Epidermal melanocyte (primary cell): Measurements from ENCODE around the gene HMGN5.

Source experiments
- DNase-seq: peaks from one replicate; pipeline ENCODE4 v3.0.0; 2011; ENCODE audit warnings: low spot score; ENCODE audit not compliant: insufficient read length

HMGN5 gene, protein sequence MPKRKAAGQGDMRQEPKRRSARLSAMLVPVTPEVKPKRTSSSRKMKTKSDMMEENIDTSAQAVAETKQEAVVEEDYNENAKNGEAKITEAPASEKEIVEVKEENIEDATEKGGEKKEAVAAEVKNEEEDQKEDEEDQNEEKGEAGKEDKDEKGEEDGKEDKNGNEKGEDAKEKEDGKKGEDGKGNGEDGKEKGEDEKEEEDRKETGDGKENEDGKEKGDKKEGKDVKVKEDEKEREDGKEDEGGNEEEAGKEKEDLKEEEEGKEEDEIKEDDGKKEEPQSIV

DNA sequence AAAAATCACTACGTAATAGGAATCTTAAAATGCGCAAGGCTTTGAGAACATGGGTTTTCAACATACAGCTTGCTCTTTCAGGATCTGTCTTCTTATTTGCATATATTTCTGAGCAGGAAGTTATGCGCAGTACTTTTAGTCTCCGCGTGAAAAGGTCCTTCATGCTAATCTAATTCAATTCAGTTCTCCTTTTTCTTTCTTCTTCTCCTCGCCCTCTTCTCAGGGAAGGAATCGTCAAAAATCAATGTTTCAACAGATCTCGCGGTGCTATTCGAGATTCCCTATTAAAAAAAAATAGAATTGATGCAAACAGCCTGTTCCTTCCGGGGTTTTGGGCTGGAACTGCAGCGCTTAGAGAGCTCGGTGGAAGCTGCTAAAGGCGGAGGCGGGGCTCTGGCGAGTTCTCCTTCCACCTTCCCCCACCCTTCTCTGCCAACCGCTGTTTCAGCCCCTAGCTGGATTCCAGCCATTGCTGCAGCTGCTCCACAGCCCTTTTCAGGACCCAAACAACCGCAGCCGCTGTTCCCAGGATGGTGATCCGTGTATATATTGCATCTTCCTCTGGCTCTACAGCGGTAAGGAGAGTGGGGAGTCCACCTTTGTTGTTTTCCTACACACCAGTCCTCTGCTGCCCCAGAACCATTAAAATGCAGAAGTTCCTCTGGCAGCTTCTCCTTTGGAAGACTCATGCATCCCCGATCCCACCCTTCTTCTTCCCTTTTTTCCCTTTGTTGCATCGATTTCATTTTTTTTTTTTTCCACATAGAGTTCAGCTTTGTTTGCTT, at the start of gene HMGN5, which contains the start of gene SH3BGRL:
Gene HMGN5 (minus strand): TSS at position 243 of the 785 bp plus-strand sequence. CDS start 80,364 bp downstream, outside the sequence.
Gene SH3BGRL (plus strand): TSS at position 432 of the 785 bp plus-strand sequence. CDS start 99 bp downstream, at position 531.
- DNase-seq: peak; percentile 34

DNA sequence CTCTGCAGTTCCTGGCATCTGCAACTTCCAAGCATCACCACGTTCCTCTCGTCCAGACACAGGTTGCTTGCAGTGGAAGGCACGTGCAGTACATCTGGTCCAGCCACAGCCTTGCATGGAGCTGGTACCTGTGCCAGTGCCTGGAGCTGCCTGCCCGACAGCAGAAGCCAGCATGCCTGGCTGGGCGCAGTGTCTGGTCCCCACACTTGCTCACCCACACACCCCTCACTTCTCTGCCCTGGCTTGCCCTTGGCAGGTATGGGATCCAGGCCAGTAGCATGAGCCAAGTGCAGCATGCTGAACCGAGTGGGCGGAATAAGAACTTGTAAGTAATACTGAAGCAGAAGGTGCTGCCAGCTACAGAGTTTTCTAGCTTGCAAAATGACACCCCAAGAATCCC, 40.0 kb upstream of the HMGN5 start:
- DNase-seq: no peak

DNA sequence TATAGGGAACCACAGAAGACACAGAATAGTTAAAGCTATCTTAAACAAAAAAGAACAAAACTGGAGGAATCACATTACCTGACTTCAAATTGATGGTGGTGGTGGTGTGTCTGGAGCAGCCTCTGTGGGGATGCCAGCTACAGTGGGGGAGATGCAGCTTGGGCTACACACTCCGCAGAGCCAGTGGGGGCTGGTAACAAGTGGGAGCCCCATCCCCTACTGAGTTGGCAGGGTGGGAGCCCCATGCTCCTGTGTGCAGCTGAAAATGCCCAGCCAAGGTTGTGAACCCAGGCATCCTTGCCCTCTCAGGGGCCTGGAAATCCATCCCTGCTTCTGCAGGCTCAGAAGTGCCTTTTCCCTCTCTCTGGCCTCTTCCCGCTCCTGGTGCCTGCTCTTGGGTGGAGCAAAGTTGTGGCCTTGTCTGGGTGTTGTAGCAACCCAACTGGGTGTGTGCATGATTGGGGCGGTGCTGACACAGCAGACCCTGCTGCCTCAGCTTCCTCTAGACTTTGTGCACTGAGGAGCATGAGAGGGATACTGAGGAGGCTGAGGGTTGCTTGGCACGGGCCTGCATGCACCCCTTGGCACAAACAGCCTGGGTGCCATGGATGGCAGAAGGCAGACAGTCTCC, 39.1 kb upstream of the HMGN5 start:
- no peak for DNase-seq

DNA sequence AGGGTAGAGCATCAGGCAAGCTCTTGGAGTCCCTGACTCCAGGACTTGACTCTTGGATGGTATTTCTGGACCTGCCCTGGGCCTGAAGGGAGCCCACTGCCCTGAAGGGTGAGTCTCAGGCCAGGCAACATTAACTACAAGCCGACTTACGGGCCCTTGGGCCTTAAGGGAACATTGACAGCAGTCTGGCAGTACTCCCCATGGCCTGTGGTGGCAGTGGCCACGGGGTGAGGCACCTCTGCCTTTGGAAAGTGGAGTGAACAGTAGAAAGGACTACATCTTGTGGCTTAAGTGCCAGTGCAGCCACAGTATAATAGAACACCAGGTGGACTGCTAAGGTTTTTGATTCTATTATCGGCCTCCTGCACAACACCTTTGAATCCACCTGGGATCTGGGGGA, 36.5 kb upstream of the HMGN5 start:
- no peak for DNase-seq

DNA sequence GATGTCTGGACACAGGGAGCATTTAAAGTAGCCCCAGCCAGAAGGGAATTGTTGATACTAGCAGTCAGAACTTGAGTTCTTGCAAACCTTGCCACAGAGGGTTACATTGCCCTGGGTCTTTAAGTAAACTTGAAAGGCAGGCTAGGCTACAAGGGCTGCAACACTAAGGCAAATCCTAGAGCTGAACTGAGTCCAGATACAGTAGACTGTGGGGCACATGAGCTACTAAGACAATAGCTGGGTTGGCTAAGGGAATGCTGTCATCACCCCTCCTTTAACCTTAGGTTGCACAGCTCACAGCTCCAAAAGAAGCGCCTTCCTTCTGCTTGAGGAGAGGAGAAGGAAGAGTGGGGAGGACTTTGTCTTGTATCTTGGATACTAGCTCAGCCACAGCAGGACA, 35.8 kb upstream of the HMGN5 start:
- no peak for DNase-seq

DNA sequence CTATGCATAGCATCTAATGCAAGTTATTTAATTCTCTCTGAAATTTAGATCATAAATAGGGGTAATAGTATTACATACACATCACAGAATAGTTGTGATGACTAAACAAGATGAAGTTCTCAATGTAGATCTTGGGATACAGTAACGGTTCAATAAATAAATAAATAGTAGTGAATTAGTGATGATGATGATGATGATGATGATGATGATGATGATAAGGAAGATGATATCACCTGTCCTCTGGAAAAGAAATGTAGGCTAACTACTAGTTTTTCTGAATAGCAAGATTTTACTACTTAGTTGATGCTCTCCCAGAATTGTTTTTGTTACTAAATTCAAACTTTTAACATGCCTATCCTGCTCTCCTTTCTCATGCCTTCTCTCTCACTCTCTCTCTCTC, 30.5 kb upstream of the HMGN5 start:
- DNase-seq: no peak

DNA sequence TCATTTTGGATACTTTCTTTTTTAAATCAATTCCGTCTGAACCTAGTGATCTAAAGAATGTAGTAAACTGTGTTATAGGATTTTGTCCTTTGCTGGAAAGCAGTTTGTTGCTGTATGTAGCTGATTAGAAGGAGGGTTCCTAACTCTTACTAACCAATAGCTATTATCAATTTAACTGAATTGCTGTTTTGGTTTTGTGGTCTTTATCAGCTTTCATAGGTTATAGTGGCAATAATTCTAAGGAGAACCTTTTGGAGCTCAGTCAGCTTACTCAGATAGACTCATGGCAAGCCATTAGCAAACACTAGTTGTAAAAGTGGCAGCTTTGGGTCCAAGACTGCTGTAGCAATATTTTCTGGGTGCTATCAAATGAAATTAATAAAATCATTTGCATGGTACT, 29.8 kb upstream of the HMGN5 start:
- DNase-seq: no peak

DNA sequence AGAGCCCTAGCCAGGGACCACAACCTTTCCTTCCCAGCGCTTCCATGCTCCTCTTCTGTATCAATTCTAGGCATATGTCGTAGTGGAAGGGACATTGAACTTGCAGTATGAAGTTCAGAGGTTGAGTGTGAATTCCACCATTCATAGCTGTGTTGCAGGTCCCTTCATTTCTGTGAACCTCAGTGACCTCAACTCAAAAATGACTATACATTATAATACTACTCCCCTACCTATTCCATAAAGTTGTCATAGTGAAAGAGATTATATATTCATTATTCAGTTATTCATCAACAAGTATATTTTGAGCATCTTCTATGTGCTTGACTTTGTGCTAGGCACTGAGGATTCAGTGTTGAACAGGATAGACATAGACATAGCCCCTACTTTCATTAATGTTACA, 28.2 kb upstream of the HMGN5 start:
- DNase-seq: no peak

DNA sequence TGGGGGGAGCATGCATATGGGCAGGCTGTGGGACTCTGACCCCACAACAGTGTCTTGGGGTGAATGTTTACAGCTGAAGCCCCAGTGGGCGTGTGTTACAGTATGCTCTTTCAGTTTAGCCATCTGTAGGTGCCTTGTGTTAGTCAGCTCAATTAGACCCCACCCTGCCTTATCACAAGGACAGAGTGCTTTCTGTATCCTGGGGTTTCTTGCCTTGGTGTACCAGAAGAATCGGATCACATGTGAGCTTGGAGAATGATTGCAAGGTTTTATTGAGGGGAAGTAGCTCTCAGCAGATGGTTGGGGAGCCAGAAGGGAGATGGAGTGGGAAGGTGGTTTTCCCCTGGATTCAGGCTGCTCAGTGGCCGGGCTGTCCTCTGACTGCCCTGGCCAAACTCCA, 27.5 kb upstream of the HMGN5 start:
- DNase-seq: no peak

DNA sequence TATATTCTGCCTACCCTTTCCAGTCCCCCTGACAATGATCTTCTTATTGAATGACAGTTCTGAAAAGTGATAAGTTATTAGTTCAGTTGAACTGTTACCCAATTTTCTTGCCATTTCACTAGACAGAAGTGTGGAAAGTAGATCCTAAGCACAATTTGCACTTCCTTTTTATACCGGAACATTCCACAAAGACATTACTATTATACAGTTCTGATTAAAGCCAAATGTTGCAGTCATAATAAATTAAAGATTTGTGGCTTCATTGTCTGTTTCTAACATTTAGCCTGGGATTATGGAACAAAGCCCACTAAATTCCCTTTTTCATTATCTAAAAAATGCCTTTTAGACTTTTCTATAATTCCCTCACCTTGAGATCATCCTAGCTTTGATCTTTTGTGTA, 14.0 kb upstream of the HMGN5 start:
- DNase-seq: no peak

DNA sequence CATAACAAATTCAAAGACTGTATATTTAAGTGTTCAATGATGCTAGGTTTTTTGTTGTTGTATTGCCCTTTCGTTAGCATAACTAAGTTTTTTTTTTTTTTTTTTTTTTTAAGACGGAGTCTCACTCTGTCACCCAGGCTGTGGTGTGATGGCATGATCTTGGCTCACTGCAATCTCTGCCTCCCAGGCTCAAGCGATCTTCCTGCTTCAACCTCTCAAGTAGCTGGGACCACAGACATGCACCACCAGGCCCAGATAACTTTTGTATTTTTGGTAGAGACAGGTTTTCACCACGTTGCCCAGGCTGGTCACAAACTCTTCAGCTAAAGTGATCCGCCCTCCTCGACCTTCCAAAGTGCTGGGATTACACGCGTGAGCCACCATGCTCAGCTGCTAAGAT, 7.2 kb upstream of the HMGN5 start:
- DNase-seq: no peak

DNA sequence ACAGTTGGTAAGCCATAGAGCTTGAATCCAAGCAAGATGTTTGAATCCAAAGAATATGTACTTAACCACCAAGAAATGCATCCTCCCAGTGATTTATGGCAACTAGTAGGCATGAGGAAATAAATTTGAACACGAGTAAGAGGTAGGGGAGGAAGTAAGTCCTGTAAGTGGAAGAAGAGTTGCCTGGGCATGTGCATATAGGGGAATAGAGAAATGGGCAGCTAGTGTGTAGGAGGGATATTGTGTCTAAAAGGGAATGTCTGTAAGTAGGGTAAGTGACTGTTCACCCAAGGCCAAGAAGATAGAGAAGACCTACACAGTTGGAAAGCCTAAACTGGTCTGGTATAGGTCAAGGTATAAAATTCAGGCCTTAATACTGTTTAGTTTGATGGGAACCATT, 4.8 kb upstream of the HMGN5 start:
- no peak for DNase-seq

DNA sequence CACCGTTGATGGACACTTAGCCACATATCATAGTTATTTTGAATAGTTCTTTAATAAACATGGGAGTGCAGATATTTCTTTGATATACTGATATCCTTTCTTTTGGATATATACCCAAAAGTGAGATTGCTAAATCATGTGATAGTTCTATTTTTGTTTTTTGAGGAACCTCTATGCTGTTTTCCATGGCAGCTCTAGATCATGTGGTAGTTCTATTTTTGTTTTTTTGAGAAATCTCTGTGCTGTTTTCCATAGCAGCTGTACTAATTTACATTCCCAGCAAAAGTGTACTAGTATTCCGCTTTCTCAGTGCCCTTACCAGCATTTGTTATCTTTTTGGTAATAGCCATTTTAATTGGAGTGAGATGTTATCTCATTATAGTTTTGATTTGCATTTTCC, 3.8 kb upstream of the HMGN5 start:
- no peak for DNase-seq

DNA sequence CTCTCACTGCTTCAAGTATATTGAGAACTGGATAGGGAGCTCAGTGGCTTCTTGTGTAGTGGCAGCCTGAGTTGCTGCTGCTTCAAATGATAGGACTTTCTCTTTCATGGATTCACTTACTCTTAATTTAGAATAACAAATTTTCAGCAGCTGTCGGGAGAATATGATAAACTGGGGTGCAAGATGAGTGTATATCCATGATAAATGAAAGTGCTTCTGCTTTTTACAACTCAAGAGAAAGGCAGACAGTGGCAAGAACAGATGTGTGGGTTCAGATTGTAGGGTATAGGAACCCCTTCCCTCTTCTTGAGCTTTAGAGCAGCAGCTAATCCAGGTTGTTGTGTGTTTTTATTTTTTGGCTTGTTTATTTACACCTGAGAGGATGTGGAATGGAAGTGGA, 1.2 kb upstream of the HMGN5 start:
- no peak for DNase-seq

DNA sequence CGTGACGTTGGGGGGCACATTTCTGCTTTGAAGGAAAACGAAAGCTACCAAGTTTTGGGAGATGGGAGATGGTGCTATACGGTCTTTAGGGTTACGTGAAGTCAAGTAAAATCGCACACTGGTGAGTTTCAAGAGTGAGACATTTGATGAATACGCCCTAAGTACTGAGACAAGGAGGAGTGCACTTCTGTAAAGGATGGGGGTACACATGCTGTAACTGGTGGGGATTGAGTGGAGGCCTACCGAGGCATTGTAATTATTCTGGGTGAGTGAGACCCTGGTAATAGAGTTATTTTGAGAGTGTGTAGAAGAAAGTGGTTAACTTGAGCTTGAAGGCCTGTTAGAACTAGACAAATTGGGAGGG, 725 bp upstream of the HMGN5 start:
- DNase-seq: no peak

DNA sequence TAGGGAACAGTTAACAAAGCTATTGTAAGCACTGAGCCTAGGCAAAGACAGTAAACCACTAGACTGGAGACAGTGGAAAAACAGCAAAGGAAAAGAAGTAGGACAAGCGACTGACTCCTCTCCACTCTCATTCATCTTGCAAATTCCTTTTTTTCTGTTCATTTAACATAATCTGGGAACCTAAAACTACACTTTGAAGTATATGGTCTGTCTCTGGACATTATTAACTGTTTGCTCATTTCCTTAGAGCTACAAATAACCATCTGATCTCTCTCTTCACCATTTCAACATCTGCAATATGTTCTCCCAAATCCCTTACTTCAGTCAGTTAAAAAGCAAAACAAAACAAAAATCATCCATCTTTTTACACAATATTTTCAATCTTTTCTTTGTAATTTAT, 642 bp downstream of the HMGN5 start:
- DNase-seq: no peak

DNA sequence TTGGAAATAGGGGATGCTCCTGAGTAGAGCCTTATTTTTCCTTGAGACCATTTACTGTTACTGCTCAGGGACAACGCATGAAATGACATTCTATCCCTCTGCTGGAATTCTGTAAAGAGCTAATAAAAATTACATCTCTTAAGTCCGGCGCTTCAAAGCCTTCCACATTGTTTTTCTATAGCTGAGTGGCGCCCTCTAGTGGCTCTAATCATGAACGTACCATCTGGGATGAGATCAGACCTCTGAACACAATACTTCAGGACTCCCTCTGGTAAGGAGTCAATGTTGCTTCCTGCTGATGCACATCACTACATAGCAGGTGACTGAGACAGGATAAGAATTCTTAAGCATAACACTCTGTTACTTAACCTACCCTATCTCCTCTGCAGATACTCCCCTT, 6.0 kb downstream of the HMGN5 start:
- no peak for DNase-seq

DNA sequence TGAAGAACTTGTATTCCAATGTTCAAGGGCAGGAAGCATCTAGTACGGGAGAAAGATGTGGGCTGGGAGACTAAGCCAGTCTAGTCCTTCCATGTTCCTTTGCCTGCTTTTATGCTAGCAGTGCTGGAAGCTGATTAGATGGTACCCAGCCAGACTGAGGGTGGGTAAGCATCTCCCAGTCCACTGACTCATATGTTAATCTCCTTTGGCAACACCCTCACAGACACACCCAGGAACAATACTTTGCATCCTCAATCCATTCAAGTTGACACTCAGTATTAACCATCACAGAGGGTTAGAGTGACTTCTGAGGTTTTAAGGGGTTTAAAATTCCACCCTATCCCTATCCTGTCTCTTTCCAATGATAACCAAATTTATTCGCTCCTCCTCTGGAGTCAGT, 6.5 kb downstream of the HMGN5 start:
- no peak for DNase-seq

DNA sequence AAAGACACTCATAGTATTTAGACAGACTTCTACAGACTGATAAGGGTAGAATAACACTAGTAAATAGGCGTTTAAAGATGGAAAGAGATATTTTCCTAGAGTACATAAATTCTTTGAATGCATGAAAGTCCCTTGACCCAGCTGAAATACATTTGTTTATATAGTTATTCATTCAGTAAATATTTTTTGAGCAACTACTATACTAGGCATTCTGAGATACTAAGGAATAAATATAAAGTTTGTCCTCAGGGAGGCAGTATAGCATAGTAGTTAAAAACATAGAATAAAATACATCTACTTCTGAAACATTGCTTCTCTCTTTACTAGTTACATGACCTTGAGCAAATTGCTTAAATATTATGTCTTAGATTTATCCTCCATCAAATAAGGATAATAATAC, 27.4 kb downstream of the HMGN5 start:
- DNase-seq: no peak

DNA sequence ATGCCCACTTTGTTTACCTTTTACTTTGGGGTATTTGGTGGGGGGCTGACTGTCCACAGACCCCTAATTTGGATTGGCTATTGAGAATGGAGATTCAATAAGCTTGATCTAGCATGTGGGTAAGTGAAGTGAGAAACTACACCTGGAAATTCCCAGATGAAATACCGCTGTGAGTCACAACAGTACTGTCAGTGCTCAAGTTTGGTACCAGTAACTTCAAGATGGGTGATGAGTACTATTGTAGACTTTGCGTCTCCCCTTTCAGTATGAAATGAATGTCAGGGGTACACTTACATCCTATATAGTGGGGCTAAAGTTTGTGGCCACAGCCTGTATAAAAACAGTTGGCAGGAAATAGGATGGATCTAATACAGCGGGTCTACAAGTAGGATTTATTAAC, 33.3 kb downstream of the HMGN5 start:
- DNase-seq: no peak

DNA sequence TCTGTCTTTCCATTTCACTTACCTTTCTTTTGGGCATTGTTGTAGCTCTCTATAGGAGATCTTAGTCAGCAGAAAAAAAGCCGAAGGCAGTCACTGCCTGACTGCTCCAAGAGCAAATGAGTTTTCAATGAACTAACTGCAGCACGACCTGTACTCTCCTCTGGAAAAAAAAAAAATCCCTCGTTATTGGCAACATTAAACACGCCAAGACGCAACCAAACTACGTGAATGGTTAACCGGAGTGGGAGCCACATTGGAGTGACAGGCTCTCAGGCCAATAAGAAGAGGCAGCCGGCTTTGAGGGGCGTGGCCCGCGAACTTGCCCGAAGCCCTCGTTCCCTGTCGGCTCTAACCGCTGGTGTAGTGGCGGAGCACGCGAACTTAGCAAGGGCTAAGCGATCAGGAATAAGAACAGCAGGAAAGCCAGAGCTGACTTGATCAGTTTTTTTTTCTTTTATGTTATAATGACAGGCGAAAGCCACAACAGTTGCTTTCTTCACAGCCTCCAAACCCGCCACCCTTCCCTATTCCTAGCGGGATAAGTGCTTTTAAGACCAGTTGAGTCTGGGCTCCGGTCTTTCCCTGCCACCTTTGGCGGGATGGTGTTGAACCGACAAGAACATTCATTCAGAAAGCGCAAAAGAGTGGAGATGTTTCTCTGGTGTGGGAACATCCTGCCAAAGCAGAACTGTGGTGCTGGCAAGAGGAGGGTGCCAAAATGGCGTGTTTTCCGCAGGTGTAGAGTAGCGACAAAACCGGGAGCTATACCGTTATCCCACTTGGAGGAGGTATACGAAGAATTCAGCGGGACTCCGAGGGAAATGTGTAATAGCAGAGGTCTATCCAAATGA, 80.0 kb downstream of the HMGN5 start:
- peak; percentile 71 for DNase-seq

DNA sequence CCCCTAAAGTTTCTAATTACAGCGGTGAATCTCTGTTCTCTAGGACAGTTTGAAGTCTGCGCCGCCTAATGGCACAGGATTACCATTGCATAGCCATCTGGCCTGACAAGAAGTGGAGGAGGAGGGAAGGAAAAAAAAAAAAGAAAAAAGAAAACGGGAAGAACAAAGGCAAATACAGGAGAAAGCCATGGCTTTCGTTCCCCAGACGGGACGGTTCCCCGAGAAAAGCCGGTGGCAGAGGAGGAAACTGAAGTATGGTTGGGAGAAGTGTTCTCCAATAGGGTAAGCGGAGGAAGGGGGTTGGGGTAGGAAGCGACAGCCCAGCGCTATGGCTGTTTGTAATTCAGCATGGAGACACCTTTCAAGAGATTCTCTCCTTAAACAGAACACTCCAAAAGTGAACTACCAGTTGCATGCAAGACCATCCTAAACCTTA, 80.8 kb downstream of the HMGN5 start:
- DNase-seq: no peak
